ENCODE data around the gene ECI1.

The ECI1 gene

DNA sequence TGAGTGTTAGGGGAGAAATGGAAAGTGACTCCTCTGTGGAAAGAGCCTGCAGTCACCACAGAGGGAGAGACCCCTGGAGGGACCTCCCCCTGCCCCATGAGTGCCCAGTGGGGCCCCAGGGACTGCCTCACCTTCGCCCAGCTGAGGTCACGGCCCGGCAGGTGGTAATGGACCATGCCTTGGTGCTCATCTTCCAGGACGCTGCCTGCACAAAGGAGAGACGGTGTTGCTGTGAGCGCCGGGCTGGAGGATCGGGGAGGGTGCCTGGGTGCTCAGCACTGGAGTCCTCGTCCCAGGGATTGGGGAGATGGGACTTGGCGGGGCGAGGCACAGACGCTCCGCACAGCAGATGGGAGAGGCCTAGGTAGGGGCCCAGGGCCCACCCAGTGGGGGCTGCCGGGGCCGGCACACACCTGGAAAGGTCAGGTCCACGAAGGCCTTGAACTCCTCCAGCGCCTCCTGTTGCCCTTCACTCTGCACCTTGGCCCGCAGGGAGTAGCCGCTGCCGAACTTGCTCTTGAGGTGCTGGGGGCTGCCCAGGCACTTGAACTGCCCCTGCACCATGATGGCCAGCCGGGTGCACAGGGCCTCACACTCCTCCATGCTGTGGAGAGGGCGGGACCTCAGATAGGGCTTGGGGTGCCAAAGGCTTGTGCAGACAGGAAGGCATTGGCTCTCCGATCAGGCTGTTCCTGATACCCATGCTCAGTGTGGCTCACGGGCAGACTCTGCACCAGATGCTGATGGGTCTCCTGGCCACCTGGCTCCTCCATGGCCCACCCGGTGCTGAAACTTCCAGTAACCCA, 26.3 kb upstream of the ECI1 start:
- H3K4me1 ChIP-seq: no peaks in the 10 kb centered on the region
- H2AFZ ChIP-seq: no peak overlapping the region
- H3K4me3 ChIP-seq (ENCODE audit: low read depth, low read length): no peak overlapping the region
- TF ChIP-seq, protein P1, sequence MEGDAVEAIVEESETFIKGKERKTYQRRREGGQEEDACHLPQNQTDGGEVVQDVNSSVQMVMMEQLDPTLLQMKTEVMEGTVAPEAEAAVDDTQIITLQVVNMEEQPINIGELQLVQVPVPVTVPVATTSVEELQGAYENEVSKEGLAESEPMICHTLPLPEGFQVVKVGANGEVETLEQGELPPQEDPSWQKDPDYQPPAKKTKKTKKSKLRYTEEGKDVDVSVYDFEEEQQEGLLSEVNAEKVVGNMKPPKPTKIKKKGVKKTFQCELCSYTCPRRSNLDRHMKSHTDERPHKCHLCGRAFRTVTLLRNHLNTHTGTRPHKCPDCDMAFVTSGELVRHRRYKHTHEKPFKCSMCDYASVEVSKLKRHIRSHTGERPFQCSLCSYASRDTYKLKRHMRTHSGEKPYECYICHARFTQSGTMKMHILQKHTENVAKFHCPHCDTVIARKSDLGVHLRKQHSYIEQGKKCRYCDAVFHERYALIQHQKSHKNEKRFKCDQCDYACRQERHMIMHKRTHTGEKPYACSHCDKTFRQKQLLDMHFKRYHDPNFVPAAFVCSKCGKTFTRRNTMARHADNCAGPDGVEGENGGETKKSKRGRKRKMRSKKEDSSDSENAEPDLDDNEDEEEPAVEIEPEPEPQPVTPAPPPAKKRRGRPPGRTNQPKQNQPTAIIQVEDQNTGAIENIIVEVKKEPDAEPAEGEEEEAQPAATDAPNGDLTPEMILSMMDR (IDR thresholded peaks at IDR 0.05): no peak
- no peak overlapping the region for H3K4me2 ChIP-seq (ENCODE audit: low read length)
- no peaks in the 10 kb centered on the region for H3K9me3 ChIP-seq (ENCODE audit: control insufficient read depth, low read length)
- no peak overlapping the region for H3K9ac ChIP-seq
- H3K27ac ChIP-seq: no peak overlapping the region
- H3K27me3 ChIP-seq (ENCODE audit: control insufficient read depth, insufficient read depth, low read length): no peaks in the 10 kb centered on the region
- no peaks in the 10 kb centered on the region for H3K36me3 ChIP-seq (ENCODE audit: control insufficient read depth, insufficient read depth, low read length)
- no peaks in the 10 kb centered on the region for H3K79me2 ChIP-seq

GRCh38 chr16:2276368-2277195, 25.2 kb upstream of the ECI1 start:
- H3K4me1 ChIP-seq: no peaks in the 10 kb centered on the region
- H3K4me3 ChIP-seq (ENCODE audit: low read depth, low read length): no peak overlapping the region
- H3K36me3 ChIP-seq (ENCODE audit: control insufficient read depth, insufficient read depth, low read length): no peaks in the 10 kb centered on the region
- no peaks in the 10 kb centered on the region for H3K27me3 ChIP-seq (ENCODE audit: control insufficient read depth, insufficient read depth, low read length)
- no peak overlapping the region for H2AFZ ChIP-seq
- H3K4me2 ChIP-seq (ENCODE audit: low read length): no peak overlapping the region
- TF ChIP-seq, protein P1 (IDR thresholded peaks at IDR 0.05): no peak
- H3K9me3 ChIP-seq (ENCODE audit: control insufficient read depth, low read length): no peaks in the 10 kb centered on the region
- no peaks in the 10 kb centered on the region for H3K79me2 ChIP-seq
- no peak overlapping the region for H3K27ac ChIP-seq
- no peak overlapping the region for H3K9ac ChIP-seq

DNA sequence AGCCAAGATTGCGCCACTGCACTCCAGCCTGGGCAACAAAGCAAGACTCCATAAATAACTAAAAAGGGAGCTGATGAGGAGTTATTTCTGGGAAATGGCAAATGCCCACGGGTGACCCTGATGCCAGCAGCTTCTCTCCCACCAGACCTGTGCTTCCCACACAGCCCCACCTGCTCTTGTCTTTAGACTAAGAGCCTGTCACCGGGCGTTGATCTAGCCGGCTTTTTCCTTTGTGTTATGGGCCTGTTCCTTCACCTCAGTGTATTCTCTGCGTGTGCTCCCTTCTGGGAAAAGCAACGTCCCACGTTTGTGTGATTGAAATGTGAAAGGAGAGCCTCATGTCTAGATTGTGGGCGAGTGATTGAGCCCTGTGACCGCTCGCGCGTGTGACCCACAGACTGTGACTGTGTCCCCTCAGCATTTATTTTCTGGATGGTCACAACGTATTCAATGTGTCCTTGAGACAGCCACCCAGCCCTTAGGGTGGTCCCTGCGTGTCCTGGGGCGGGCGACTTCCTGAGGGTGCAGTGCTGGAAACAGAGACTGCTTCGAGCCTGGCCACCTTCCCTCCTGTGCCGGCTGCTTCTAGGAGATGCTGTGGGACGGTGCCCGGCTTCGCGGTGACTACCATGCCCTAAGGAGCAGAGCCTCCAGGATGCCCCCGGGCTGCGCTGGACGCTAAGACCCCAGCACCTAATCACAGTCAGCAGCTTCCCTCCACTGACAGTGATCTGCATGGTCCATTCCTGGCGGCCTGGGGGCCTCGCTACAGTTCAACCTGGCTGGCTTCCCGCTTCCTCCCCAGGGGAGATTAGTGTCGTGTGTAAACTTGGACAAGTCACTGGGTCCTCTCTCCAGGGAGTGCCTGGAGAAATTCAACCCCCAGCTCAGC, 24.3 kb upstream of the ECI1 start:
- Histone ChIP-seq H3K9me3 (ENCODE audit: control insufficient read depth, low read length) (no peaks in the 10 kb centered on the region), H2AFZ (no peak overlapping the region), H3K4me1 (no peaks in the 10 kb centered on the region), H3K9ac (no peak overlapping the region), H3K27me3 (ENCODE audit: control insufficient read depth, insufficient read depth, low read length) (no peaks in the 10 kb centered on the region), H3K27ac (no peak overlapping the region), H3K4me3 (ENCODE audit: low read depth, low read length) (no peak overlapping the region), H3K4me2 (ENCODE audit: low read length) (no peak overlapping the region), H3K79me2 (no peaks in the 10 kb centered on the region), H3K36me3 (ENCODE audit: control insufficient read depth, insufficient read depth, low read length) (no peaks in the 10 kb centered on the region)
- TF ChIP-seq, protein P1 (IDR thresholded peaks at IDR 0.05): no peak

GRCh38 chr16:2273931-2274330, 22.5 kb upstream of the ECI1 start:
- Histone ChIP-seq H3K79me2 (peaks cover 2% of the 10 kb centered on the region), H3K4me3 (ENCODE audit: low read depth, low read length) (no peak overlapping the region), H3K9me3 (ENCODE audit: control insufficient read depth, low read length) (no peaks in the 10 kb centered on the region), H3K4me2 (ENCODE audit: low read length) (no peak overlapping the region), H3K27me3 (ENCODE audit: control insufficient read depth, insufficient read depth, low read length) (no peaks in the 10 kb centered on the region), H3K9ac (no peak overlapping the region), H3K36me3 (ENCODE audit: control insufficient read depth, insufficient read depth, low read length) (no peaks in the 10 kb centered on the region), H3K27ac (no peak overlapping the region), H2AFZ (no peak overlapping the region), H3K4me1 (peaks cover 4% of the 10 kb centered on the region)
- TF ChIP-seq, protein P1 (IDR thresholded peaks at IDR 0.05): no peak
